HepG2 (cell line): ENCODE measurements around the gene ESR1. TPM values are rescaled to one million over a fixed set of nuclear protein-coding genes. Genes with fewer than 3 reads are reported as not detected.

Source experiments
- ATAC-seq: fragments of 200-7000 bp; cut with Tn5 transposase; 3 replicates; pipeline ENCODE4 v1.9.1; 2020; ENCODE audit warnings: mild to moderate bottlenecking, moderate library complexity
- BruUV-seq: library from RNA; stranded (reverse); fragments of 400-500 nt; replicated peaks from 2 replicates; lab custom pipeline; 2021; lab: Mats Ljungman, UMichigan
- CTCF ChIA-PET: fragments of 300-600 bp; formaldehyde crosslinking; extraction: SDS; loops from one replicate; lab custom pipeline; 2021; ENCODE audit warnings: low total read pairs, inconsistent platforms, low intra/inter-chr PET ratio; lab: Yijun Ruan, JAX
- POLR2A ChIA-PET: fragments of 350-600 bp; sonication (Branson Sonifier 250); formaldehyde crosslinking; loops from one replicate; lab custom pipeline; 2020; ENCODE audit warnings: antibody characterized with exemption, inconsistent platforms; lab: Yijun Ruan, JAX
- DNase-seq: peaks from one replicate; pipeline ENCODE4 v3.0.0-alpha.2; 2015; ENCODE audit warnings: low spot score
- FAIRE-seq: peaks from 3 replicates; lab custom pipeline; 2011; peaks lifted over from hg19 to GRCh38; lab: Jason Lieb, UNC
- H2AFZ ChIP-seq: one replicate; pipeline ENCODE4 v1.6.1; 2011; ENCODE audit warnings: low read length, inconsistent platforms
- H3K27ac ChIP-seq: fragments of 300-600 bp; 3 replicates; pipeline ENCODE4 v1.8.0; 2011; ENCODE audit warnings: mixed run types, mild to moderate bottlenecking, mixed read lengths, low read length, inconsistent platforms; ENCODE audit not compliant: insufficient read depth; ENCODE audit errors: extremely low read length
- H3K27me3 ChIP-seq, 2 experiments: fragments of 200-600 bp in 1 of 2; 2 replicates in 1 of 2; 3 replicates in 1 of 2; pipeline versions ENCODE4 v1.6.0 to v1.8.0; 2011; ENCODE audit warnings: low read length in 2 of 2, mild to moderate bottlenecking in 2 of 2, moderate library complexity in 2 of 2, inconsistent platforms in 1 of 2; ENCODE audit not compliant: insufficient read depth in 2 of 2, control insufficient read depth in 1 of 2
- H3K36me3 ChIP-seq, 2 experiments: fragments of 200-600 bp in 1 of 2; replicated peaks in 1 of 2; 2 replicates in 1 of 2; 3 replicates in 1 of 2; pipeline versions ENCODE4 v1.5.1 to v1.8.0; 2011; ENCODE audit warnings: low read length in 2 of 2, inconsistent platforms in 1 of 2; ENCODE audit not compliant: insufficient read depth in 2 of 2, control insufficient read depth in 1 of 2
- H3K4me1 ChIP-seq: 2 replicates; pipeline ENCODE4 v1.5.1; 2012; ENCODE audit warnings: low read length, inconsistent platforms; ENCODE audit not compliant: insufficient read depth
- H3K4me2 ChIP-seq: 2 replicates; pipeline ENCODE4 v1.6.0; 2011; ENCODE audit warnings: low read depth, low read length, inconsistent platforms
- H3K4me3 ChIP-seq, 3 experiments: fragments of 200-600 bp in 1 of 3; sonication (generic), shearing (Covaris generic) in 1 of 3; replicated peaks in 1 of 3; 2 replicates each; pipeline ENCODE4 v1.5.1; 2011 to 2016; ENCODE audit warnings: low read length in 3 of 3, inconsistent platforms in 2 of 3, low read depth in 2 of 3, mild to moderate bottlenecking in 2 of 3, control low read depth in 1 of 3, mixed read lengths in 1 of 3; ENCODE audit not compliant: insufficient read depth in 1 of 3
- H3K79me2 ChIP-seq: one replicate; pipeline ENCODE4 v1.6.1; 2011; ENCODE audit warnings: low read length, inconsistent platforms; ENCODE audit not compliant: insufficient read depth
- H3K9ac ChIP-seq: 2 replicates; pipeline ENCODE4 v1.6.0; 2011; ENCODE audit warnings: mild to moderate bottlenecking, low read depth, low read length, inconsistent platforms; ENCODE audit not compliant: insufficient read depth
- H3K9me3 ChIP-seq: 2 replicates; pipeline ENCODE4 v1.5.1; 2012; ENCODE audit warnings: mild to moderate bottlenecking, low read length
- H4K20me1 ChIP-seq: 2 replicates; pipeline ENCODE4 v1.6.0; 2011; ENCODE audit warnings: inconsistent platforms, mild to moderate bottlenecking, low read length, moderate library complexity; ENCODE audit not compliant: insufficient read depth
- FOXP1 ChIP-seq, 2 experiments: fragments of 450-650 bp in 1 of 2; IDR thresholded peaks; 2 replicates each; pipeline ENCODE4 v1.6.1; 2017 to 2018; ENCODE audit warnings: antibody characterized with exemption in 1 of 2
- NFE2 ChIP-seq: sonication (generic); formaldehyde crosslinking; IDR thresholded peaks from 2 replicates; pipeline ENCODE4 v1.4.0; 2020; ENCODE audit warnings: missing genetic modification reagents
- PBX2 ChIP-seq: IDR thresholded peaks from 2 replicates; pipeline ENCODE4 v1.6.1; 2016; ENCODE audit warnings: control low read depth
- PHF21A ChIP-seq: sonication (generic); formaldehyde crosslinking; IDR thresholded peaks from 2 replicates; pipeline ENCODE4 v1.5.0; 2020; ENCODE audit warnings: mild to moderate bottlenecking, missing genetic modification reagents
- RXRB ChIP-seq: IDR thresholded peaks from 2 replicates; pipeline ENCODE4 v1.6.1; 2016; ENCODE audit warnings: borderline replicate concordance, missing genetic modification reagents, missing compliant biosample characterization
- TIGD3 ChIP-seq: sonication (generic); formaldehyde crosslinking; IDR thresholded peaks from 2 replicates; pipeline ENCODE4 v1.5.1; 2020; ENCODE audit warnings: mild to moderate bottlenecking, missing genetic modification reagents, borderline replicate concordance
- ZFP62 ChIP-seq: sonication (generic); formaldehyde crosslinking; IDR thresholded peaks from 2 replicates; pipeline ENCODE4 v1.4.0; 2020; ENCODE audit warnings: missing genetic modification reagents
- ZNF207 ChIP-seq: fragments of 450-650 bp; IDR thresholded peaks from 2 replicates; pipeline ENCODE4 v1.6.1; 2016; ENCODE audit warnings: antibody characterized with exemption, borderline replicate concordance
- ZNF546 ChIP-seq: sonication (generic); formaldehyde crosslinking; conservative IDR thresholded peaks from 2 replicates; pipeline ENCODE4 v1.8.1; 2023; ENCODE audit warnings: mild to moderate bottlenecking, missing genetic modification reagents
- ZNF556 ChIP-seq: sonication (generic); formaldehyde crosslinking; IDR thresholded peaks from 2 replicates; pipeline ENCODE4 v1.4.0; 2020; ENCODE audit warnings: mild to moderate bottlenecking, missing genetic modification reagents, borderline replicate concordance
- ZNF605 ChIP-seq: sonication (generic); formaldehyde crosslinking; IDR thresholded peaks from 2 replicates; pipeline ENCODE4 v1.8.0; 2022; ENCODE audit warnings: mild to moderate bottlenecking, missing genetic modification reagents
- ZNF615 ChIP-seq: sonication (generic); formaldehyde crosslinking; IDR thresholded peaks from 2 replicates; pipeline ENCODE4 v1.5.0; 2020; ENCODE audit warnings: mild to moderate bottlenecking, missing genetic modification reagents, borderline replicate concordance
- ZNF709 ChIP-seq: sonication (generic); formaldehyde crosslinking; IDR thresholded peaks from 2 replicates; pipeline ENCODE4 v1.5.0; 2020; ENCODE audit warnings: mild to moderate bottlenecking, missing genetic modification reagents
- ZNF724P ChIP-seq: sonication (generic); formaldehyde crosslinking; IDR thresholded peaks from 2 replicates; pipeline ENCODE4 v1.8.0; 2022; ENCODE audit warnings: missing genetic modification reagents, borderline replicate concordance
- WGBS: methylation state at CpG from one replicate; pipeline ENCODE4 v1.1.6; 2017; ENCODE audit warnings: low lambda C conversion rate; 5-methylcytosine and 5-hydroxymethylcytosine counted together
- in situ Hi-C: cut with HindIII; loops from 2 replicates; pipeline ENCODE4 v1.10.0; 2017; ENCODE audit warnings: low pct_unique_long_range_greater_than_20kb; ENCODE audit not compliant: extremely low pct_ligation_motif_present
- intact Hi-C: fragments of 100-400 bp; cut with micrococcal nuclease; formaldehyde crosslinking; loops from one replicate; pipeline ENCODE4 v1.10.0; 2022; ENCODE audit not compliant: unreplicated experiment
- polyA plus RNA-seq, 8 experiments: library from polyadenylated mRNA; depleted of rRNA in 3 of 8; stranded (reverse) in 7 of 8; unstranded in 1 of 8; fragments of >200 nt; fragmentation: Illumina TruSeq in 4 of 8; extraction: Trizol in 4 of 8; gene quantifications; 2 replicates each; pipeline versions ENCODE4 v1.2.1 to v1.2.3, GENCODE V29; 2011 to 2016; ENCODE audit warnings: low read depth in 4 of 8, missing spikeins in 1 of 8, mixed read lengths in 1 of 8; ENCODE audit not compliant: insufficient read depth in 1 of 8
- total RNA-seq, 5 experiments: library from RNA; depleted of rRNA; stranded (reverse); fragments of >200 nt; fragmentation: Illumina TruSeq; extraction: Trizol; gene quantifications; 2 replicates each; pipeline ENCODE4 v1.2.3, GENCODE V29; 2016; ENCODE audit warnings: low read depth in 1 of 5
- TF ChIP-seq, protein P1 (sequence below): sonication (generic); formaldehyde crosslinking; IDR thresholded peaks from 2 replicates; pipeline ENCODE4 v1.4.0; 2020; ENCODE audit warnings: mild to moderate bottlenecking, missing genetic modification reagents

ESR1 gene
- total and polyA plus RNA-seq, 2 of the 13 experiments (the other 11 are each of a cell fraction or from before 2014, with no cell fraction given) = not detected

DNA sequence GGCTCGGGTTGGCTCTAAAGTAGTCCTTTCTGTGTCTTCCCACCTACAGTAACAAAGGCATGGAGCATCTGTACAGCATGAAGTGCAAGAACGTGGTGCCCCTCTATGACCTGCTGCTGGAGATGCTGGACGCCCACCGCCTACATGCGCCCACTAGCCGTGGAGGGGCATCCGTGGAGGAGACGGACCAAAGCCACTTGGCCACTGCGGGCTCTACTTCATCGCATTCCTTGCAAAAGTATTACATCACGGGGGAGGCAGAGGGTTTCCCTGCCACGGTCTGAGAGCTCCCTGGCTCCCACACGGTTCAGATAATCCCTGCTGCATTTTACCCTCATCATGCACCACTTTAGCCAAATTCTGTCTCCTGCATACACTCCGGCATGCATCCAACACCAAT, 291.2 kb downstream of the ESR1 start (continued):
- TF ChIP-seq PBX2 (no peak), PHF21A (CRISPR knock-in tag) (no peak), NFE2 (no peak), ZNF709 (no peak), ZNF724P (CRISPR knock-in tag) (no peak)
- TF ChIP-seq, protein P1, sequence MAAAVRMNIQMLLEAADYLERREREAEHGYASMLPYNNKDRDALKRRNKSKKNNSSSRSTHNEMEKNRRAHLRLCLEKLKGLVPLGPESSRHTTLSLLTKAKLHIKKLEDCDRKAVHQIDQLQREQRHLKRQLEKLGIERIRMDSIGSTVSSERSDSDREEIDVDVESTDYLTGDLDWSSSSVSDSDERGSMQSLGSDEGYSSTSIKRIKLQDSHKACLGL (CRISPR knock-in tag) = no peak

GRCh38 chr6:152099446-152100182, 292.1 kb downstream of the ESR1 start:
- Histone ChIP-seq H3K27me3 (peaks cover 1 to 23% of the 10 kb centered on the region in 2 experiments; a peak in 4 of 5 replicates), H3K27ac (no peak overlapping the region), H3K9me3 (no peaks in the 10 kb centered on the region), H4K20me1 (no peaks in the 10 kb centered on the region), H3K79me2 (no peaks in the 10 kb centered on the region), H3K36me3 (no peaks in the 10 kb centered on the region), H3K4me2 (no peak overlapping the region), H3K4me1 (no peaks in the 10 kb centered on the region), H3K9ac (no peak overlapping the region), H2AFZ (no peak overlapping the region)
- intact Hi-C loops = no loop called here
- 21% methylated on average over 3 of the region's 4 CpGs for WGBS
- BruUV-seq = no TSS peak
- POLR2A ChIA-PET = no interaction called here
- TF ChIP-seq ZNF605 = no peak
- TF ChIP-seq TIGD3 (CRISPR knock-in tag) = no peak
- no peak for TF ChIP-seq ZFP62
- no peak for TF ChIP-seq FOXP1 (IDR thresholded peaks at IDR 0.05)
- TF ChIP-seq FOXP1 (CRISPR knock-in tag; IDR thresholded peaks at IDR 0.05) = no peak
- no peak for TF ChIP-seq ZNF207
- no peak for TF ChIP-seq RXRB
- TF ChIP-seq ZNF556 (CRISPR knock-in tag) = no peak
- TF ChIP-seq ZNF615 = no peak
- TF ChIP-seq ZNF546 = no peak
- TF ChIP-seq, all 625 proteins: peak for 0
- ATAC-seq = no peak
- in situ Hi-C loops = no loop called here
- no peak overlapping the region for H3K4me3 ChIP-seq
- CTCF ChIA-PET = no interaction called here
- no peak for FAIRE-seq
- DNase-seq = no peak
